NCI-H2029 treated with DMSO at 0.1 percent for 48 hours (cell line): ENCODE data around the gene SERPINA1.
"Not testable (repeated sequence)": the region's sequence is repeated elsewhere in the genome, so short reads cannot be mapped to it uniquely, and the experiment has no call there.

ENCODE experiments used
- DNase-seq: peaks from one replicate; lab custom pipeline; 2025; lab: John Stamatoyannopoulos, UW

SERPINA1 gene

GRCh38 chr14:94369766-94370523 lies 18.5 kb downstream of the SERPINA1 start:
- DNase-seq: not testable (repeated sequence)

DNA sequence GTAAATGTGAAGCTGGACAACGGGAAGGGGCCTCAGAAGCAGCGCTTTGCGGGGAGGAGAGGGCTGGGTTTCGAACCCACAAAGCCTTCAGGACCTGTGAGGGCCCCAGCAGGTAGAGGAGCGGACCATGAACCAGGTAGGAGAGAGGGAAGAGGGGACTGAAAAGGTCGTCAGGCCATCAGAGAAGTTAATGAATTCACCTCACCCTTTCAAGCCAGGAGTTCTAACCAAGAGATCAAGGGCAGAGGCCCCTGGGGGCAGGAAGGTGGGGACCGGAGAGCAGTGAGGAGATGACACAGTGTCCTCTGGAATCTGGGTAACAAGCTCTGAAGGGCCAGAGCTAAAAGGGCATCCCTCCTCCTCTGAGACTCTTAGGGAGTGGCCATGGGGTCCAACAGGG lies 19.4 kb downstream of the SERPINA1 start:
- DNase-seq: no peak

DNA sequence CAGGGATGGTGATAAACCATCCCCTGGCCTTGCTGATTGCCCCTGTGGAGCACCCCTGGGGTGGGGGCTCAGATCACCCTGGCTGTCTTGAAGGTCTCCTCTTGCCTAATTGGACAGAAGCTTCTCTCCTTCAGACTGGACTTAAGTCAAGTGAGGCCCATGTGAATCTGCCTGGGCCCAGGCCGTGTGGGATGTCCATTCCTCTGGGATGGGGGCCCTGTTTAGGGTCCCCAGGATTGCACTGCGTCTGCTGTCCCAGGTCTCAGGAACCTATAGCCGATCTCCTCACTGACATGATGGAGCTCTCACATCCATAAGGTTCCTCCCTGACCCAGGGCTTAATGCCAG lies 20.2 kb downstream of the SERPINA1 start:
- DNase-seq: no peak

- DNase-seq: no peak
Observed at GRCh38 chr14:94367347-94368242, 20.8 kb downstream of the SERPINA1 start.

DNA sequence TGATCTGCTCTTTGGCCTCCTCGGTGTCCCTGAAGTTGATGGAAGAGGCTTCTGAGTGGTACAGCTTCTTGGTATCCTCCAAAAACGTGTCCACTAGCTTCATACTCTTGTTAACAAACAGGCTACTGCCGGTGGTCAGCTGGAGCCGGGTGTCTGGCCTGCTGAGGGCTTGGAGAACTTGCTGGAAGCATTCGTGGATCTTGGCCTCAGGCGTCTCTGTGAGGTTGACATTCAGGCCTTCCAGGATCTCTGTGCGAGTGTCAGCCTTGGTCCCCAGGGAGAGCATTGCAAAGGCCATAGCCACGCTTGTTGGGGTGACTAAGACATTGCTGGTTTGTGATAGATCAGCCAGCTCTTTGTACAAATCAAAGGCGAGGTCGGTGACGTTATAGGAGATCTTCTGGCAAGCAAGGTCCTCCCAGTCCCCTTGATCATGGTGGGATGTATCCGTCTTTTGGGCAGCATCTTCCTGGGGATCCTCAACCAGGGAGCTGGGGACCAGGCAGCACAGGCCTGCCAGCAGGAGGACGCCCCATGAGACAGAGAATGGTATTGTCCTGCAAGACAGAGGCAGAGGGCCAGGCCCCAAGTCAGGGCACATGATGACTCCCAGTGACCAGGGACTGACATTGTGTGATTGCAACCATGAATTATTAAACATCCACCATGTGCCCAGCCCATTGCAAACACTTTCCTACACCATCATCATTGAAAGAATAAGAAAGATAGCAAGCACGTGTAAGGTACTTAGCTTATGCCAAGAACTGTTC lies 22.1 kb downstream of the SERPINA1 start, which contains the start of gene SERPINA2:
SERPINA2 (minus strand) TSS at position 553 of the 770 bp plus-strand sequence.
- DNase-seq: no peak

DNA sequence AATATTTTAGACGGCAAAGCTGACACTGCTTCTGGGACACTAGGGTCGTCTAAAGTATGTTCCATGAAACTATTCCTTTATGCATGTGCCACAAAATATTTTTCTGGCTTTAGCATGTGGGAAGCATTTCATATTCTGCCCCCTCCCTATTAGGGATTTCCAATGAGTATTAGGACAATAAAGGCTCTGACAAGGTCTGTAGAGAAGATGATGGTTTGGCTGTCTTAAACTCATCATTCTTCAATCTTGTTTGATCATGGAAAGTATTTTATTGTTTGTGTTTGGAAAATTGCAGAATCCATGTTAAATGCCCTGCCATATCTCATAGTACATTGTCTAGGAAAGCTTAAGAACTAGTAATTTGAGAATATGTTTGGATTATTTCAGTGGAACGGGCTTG lies 22.8 kb downstream of the SERPINA1 start:
- DNase-seq: no peak

DNA sequence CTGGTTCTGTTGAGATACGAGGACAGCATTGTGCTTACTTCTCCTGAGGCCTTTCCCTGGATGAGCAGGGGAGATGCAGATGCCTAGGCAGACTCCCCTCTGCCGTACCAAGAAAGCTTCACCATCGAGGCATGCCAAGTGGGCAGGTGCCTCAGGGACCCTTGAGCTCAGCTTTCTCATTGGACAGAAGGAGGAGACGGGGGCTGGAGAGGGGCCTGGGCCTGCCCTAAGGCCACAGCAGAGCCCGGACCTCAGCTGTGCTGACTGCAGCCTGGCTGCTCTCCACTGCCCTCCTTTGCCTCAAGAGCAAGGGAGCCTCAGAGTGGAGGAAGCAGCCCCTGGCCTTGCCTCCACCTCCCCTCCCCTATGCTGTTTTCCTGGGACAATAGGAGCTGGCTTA lies 23.4 kb downstream of the SERPINA1 start:
- no peak for DNase-seq

- DNase-seq: no peak
Observed at GRCh38 chr14:94364037-94364436, 24.4 kb downstream of the SERPINA1 start.

DNA sequence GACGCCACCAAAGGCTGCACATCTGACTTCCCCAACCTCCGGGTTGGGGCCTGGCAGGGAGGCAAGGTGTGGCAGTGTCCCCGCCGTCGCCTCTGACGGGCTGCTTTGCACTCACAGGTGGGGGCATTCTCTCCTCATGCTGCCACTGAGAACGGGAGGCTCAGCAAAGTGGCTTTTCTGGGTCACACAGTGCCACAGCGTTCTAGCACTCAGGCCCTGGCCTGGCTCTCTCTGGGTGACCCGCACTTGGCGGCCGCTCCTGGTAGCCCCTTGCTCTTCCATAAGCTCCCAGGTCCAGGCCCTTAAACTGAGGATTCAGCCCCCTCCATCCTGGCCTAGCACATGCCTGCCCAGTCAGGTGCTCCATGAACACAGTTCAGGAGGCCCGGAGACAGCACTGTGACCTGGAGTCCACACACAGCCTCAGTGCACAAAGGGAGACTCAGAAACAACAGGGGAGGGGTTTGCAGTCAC lies 25.2 kb downstream of the SERPINA1 start:
- DNase-seq: no peak

DNA sequence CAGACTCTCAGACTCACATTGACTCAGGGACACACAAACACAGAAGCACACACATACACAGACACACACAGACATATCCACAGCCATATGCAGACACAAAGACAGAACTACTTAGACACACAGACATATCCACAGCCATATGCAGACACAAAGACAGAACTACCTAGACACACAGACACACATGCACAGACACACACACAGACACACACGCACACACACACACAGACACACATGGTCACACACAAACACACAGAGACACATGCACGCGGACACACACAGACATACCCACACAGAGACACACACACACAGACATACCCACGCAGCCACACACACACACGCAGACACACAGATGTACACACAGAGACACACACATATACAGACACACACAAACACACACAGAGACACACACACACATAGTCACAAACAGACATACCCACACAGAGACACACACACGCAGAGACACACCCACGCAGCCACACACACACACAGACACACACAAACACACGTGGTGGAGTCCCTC lies 25.7 kb downstream of the SERPINA1 start:
- no peak for DNase-seq

GRCh38 chr14:94361682-94362081 lies 26.7 kb downstream of the SERPINA1 start:
- DNase-seq: no peak

DNA sequence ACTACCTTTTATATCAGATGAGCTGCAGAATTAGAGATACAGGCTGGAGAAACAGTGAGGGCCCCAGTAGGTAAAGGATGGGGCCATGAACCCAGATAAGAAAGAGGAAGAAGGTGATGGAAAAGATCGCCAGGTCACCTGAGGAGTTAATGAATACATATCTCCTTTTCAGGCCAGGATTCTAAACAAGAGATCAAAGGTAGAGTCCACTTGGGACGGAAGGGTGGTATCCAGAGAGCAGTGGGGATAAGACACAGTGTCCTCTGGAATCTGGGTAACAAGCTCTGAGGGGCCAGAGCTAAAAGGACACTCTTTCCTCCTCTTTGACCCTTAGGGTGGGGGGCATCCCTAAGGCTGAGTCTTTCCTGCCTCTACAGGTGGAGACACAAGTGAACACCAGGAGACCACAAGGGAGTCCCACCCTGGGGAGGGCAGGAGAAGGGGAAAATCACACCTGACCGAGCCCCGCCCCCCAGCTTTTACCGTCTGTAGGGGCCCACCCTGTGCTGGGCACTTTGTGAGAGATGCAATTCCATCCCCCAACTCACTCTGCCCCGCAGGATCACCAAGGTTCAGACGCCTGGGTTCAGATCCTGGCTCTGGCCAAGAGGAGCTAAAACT lies 27.3 kb downstream of the SERPINA1 start:
- no peak for DNase-seq

DNA sequence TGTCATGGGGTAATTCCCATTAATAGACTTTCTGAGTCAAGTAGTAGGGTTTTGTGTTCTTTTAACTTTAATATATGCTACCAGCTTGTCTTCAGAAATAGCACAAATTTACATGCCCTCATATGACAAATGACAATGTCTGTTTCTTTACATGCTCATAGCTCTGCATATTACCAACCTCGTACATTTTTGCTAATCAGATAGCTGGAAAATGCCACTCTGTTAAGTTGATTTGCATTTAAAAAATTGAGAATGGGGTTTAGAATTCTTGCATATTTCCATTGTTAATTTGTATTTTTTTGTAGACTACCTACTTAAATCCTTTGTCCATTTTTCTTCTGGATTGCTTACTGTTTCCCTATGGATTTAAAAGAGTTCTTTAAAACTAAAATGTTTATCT lies 31.2 kb downstream of the SERPINA1 start:
- no peak for DNase-seq

GRCh38 chr14:94356379-94357056 lies 31.9 kb downstream of the SERPINA1 start:
- DNase-seq: no peak

DNA sequence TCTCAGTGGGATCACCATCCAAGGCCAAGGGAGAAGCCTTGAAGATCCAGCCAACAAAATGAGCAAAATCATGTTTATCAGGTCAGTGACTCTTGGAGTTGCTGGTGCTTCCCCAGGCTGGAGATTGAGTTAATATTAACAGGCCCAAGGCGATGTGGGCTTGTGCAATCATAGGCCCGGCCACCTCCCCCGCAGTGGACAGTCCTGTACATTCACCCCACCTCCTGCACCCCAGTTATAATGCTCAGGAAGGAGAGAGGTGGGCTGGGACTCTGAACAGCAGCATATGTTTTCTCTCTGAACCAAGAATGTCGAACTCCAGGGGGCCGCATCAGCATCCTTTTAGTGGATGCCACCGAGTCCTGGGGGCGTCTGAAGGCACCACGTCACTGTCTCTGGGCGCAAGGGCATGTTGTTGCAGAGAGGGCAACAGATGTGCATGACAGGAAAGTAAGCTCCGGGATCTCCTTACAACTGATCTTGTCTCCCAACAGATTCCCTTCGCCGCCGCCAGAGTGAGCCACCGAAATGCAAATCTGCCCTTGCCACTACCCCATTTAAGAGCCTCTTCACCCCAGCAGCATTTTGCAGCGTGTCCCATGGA lies 33.1 kb downstream of the SERPINA1 start:
- DNase-seq: no peak

DNA sequence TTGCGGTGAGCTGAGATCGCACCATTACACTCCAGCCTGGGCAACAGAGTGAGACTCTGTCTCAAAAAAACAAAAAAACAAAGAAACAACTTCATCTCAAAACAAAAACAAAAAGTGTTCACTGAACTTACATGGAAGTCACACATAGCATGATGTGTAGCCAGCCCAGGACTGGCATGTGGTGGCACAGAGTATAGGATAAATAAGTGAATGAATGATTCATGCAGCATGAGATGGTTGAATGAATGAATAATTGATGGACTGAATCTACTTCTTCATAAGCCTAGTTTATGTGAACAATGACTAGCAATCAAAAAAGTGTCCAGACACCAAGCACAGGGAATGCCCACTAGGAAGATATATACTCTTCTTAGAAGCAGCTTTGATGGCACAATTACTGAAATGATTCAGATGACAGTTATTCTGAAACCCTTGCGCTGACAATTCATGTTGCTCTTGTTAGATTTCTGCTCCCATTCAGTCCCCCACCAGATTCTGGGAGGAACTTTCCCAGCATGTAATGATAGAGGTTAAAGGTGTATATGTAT lies 33.7 kb downstream of the SERPINA1 start:
- DNase-seq: no peak

- not testable (repeated sequence) for DNase-seq
Observed at GRCh38 chr14:94354190-94354589, 34.2 kb downstream of the SERPINA1 start.

DNA sequence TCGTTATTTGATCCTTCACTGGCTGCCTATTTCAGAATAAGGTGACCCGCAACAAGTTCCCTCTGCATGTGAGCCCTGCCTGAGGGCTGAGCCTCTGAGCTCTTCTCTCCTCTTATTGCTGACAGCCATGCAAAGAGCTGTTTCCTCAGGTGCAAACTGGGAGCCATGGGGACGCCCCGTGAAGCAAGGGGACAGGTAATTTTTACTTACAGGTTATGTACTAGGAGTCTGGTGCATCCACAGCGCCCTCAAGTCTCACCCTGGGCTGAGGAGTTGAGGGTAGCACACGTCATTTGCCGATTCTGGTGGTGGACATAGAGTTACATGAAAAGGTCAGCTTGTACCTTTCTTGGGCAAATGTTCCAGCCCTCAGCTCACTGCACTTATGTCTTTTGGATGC lies 39.1 kb downstream of the SERPINA1 start:
- no peak for DNase-seq

GRCh38 chr14:94348836-94349235 lies 39.6 kb downstream of the SERPINA1 start:
- no peak for DNase-seq

DNA sequence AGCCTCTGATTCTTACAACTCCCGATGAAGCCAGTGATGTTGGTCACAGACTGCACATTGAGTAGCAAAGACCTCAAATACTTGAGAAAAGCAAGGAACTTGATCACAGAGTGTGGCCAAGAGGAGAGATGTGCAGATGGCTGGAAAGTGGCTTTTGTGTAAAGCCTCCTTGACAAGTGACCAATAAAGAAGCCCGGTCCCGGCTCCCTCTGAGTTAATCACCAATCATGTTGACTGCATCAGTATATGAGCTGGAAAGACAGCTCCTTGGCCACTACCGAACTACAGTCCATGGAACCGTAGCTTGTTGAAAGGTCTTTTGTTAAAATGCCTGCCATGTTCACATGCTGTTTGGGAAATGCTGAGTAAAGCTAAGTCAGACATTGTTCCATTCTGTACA lies 41.6 kb downstream of the SERPINA1 start:
- no peak for DNase-seq
